ENCODE results near the gene TAF4B.
"Not testable (repeated sequence)": the region's sequence is repeated elsewhere in the genome, so short reads cannot be mapped to it uniquely, and the experiment has no call there.

The TAF4B gene

DNA sequence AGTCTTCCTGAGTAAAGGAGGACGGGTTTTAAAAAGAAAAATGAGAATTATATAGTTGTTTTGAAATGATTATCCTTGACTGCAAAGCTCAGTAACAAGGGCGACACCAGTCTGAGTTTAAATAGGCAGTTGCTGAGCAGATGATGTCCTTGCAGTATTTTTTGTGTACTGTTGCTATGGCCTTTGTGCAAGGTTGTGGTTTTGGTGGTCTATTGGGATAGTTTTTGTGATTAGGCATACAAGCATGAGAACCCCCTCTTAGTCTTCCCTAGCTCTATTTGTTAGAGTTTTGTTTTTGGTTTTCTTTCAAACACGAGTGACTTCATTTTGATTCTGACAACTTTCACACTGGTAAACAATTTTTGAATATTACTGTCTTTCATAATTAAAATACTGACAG lies 64.1 kb downstream of the TAF4B start:
- DNase-seq: no peak
- in situ Hi-C loops (cut with MboI; ENCODE audit: low pct_unique_long_range_greater_than_20kb, low sequenced_read_pairs): no loop called here

DNA sequence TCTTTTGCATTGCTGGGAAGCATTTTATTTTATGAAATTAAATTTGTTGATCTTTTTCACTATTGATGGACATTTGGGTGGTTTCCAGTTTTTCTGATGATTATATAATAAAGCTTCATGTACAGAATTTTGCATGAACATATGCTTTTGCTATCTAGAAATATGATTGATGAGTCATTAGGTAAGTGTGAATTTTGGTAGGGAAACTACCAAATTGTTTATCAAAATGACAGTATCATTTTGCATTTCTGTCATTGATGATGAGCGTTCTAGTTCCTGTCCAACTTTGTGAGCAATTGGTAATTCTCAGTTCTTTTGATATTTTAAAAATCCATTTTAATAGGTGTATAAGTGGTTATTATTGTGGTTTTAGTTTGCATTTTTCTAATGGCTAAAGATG lies 67.7 kb downstream of the TAF4B start:
- in situ Hi-C loops (cut with MboI; ENCODE audit: low pct_unique_long_range_greater_than_20kb, low sequenced_read_pairs): no loop called here
- no peak for DNase-seq

DNA sequence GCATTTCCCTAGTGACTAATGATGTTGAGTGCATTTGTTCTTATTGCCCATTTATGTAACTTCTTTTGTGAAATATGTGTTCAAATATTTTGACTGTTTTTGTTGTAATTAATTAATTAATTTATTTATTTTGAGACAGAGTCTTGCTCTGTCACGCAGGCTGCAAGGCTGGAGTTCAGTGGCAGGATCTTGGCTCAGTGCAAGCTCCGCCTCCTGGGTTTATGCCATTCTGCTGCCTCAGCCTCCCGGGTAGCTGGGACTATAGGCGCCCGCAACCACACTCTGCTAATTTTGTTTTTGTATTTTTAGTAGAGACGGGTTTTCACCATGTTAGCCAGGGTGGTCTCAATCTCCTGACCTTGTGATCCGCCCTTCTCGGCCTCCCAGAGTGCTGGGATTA lies 71.9 kb downstream of the TAF4B start:
- DNase-seq: no peak
- in situ Hi-C loops (cut with MboI; ENCODE audit: low pct_unique_long_range_greater_than_20kb, low sequenced_read_pairs): no loop called here

DNA sequence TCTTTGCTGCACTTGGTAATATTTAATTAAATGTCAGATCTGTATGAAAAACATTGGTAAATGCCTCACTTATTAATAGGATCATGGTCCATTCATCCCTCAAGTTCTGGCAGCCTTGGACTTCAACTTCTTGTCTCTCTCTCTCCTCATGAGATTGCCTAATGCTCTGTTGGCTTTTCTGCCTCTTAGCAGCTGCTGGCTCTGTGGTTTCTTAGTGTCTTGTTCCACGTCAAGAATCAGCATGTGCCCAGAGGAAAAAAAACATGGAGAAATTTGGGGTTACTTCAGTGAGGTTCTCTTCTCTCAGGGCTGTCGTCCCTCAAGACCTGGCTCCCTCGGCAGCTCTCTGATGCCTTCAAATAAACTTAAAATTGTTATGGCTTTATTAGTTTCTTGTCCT lies 75.4 kb downstream of the TAF4B start:
- no peak for DNase-seq
- in situ Hi-C loops (cut with MboI; ENCODE audit: low pct_unique_long_range_greater_than_20kb, low sequenced_read_pairs): no loop called here

DNA sequence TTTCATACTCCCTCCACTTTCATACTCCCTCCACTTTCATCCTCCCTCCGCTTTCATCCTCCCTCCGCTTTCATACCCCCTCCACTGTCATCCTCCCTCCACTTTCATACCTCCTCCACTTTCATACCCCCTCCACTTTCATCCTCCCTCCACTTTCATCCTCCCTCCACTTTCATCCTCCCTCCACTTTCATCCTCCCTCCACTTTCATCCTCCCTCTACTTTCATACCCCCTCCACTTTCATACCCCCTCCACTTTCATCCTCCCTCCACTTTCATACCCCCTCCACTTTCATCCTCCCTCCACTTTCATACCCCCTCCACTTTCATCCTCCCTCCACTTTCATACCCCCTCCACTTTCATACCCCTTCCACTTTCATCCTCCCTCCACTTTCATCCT lies 77.0 kb downstream of the TAF4B start:
- DNase-seq; in situ Hi-C loops (cut with MboI; ENCODE audit: low pct_unique_long_range_greater_than_20kb, low sequenced_read_pairs): not testable (repeated sequence)

DNA sequence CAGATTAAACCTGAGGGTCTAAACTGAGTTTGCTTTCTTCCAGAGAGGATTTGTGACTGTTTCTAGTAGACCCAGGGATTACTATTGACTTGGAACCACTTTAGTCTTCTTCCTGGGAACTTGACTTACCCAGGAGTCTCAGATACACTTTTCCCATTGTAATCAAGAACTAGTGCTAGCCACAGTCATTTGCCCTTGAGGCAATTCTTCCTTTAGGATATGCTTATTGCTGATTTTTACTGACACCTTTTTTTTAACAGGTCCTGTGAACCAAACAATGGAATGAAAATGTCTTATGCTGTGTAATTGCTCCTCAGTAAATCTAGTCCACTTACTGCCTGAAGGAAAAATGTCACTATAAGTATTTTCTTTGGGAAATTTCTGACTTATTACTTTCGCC lies 78.3 kb downstream of the TAF4B start:
- DNase-seq: no peak
- in situ Hi-C loops (cut with MboI; ENCODE audit: low pct_unique_long_range_greater_than_20kb, low sequenced_read_pairs): no loop called here

DNA sequence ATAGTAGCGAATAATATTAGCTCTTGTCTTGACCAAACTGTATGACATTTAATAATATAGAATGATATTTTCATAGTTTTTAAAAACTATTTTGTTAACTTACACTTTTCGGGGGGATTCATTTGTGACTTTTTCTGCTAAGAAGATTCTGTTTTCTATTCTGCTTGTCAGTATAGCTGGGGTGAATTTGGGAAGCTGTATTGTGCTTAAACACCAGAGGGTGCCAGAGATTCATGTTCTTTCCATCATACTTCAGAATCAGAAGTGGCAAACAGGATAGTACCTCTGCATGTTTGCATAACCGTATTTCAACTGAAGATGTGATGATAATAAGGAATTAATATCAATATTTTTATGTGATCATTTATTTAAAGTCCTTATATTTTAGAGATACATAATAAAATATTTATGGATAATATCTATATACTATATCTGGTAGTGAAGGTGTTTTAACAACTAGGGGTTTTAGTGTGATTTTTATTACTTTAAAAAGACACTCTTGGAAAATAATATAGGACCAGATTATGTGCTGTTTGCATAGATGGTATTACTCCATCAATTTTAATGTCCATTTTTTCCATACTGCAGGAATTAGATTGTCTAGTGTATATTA lies 81.0 kb downstream of the TAF4B start:
- in situ Hi-C loops (cut with MboI; ENCODE audit: low pct_unique_long_range_greater_than_20kb, low sequenced_read_pairs): no loop called here
- DNase-seq: peak; percentile 71

DNA sequence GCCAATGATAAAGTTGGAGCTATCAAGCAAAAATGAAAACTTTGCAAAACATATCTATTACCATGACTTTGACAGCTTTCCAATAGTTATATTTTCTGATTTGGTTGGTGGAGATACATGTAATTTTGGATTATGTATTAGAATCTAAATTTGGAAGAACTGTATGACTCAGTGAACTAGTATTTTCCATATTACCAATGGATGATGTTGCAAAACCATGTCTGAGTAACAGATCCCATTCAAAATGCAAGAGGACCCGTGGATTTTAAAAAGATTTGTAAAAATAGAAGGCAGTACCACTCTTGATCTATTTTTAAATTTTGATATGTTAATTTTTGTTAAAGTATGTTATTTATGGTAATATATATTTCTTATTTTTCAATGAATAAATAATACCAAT lies 83.0 kb downstream of the TAF4B start:
- in situ Hi-C loops (cut with MboI; ENCODE audit: low pct_unique_long_range_greater_than_20kb, low sequenced_read_pairs): no loop called here
- no peak for DNase-seq

DNA sequence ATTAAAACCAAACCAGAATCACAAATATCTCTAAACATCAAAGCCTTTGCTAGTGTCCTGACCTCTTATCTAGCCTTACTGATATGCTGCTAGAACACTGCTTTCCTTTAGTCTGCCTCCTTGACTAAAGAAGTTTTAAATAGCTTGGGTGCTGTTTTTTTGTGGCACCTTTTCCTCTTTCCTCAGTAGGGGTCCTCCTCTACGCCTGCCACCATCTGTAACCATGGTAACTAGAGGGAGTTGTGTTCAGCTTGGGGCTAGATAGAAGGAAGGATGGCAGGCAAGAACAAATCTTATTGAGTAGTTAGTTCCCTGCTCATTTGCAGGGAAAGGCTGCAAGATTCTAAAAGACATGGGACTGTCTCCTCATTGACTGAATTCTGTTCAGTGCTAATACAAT lies 86.0 kb downstream of the TAF4B start:
- in situ Hi-C loops (cut with MboI; ENCODE audit: low pct_unique_long_range_greater_than_20kb, low sequenced_read_pairs): no loop called here

DNA sequence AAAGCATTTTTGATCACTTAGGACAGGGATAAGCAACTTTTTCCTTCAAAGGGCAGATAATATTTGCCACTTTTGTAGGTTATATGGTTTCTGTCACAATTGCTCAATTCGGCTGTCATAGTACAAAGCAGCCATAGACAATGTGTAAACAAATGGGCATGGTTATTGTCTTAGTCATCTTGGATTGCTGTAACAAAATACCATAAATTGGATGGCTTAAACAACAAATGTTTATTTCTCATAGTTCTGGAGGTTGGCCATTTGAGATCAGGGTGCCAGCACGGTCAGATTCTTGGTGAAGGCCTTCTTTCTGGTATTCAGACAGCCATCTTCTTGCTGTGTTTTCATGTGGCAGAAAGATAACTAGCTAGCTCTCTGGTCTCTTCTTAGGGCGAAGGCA lies 91.2 kb downstream of the TAF4B start:
- no peak for DNase-seq
- in situ Hi-C loops (cut with MboI; ENCODE audit: low pct_unique_long_range_greater_than_20kb, low sequenced_read_pairs): no loop called here

More for the DNA sequence above, 86.0 kb downstream of the TAF4B start:
- no peak for DNase-seq

DNA sequence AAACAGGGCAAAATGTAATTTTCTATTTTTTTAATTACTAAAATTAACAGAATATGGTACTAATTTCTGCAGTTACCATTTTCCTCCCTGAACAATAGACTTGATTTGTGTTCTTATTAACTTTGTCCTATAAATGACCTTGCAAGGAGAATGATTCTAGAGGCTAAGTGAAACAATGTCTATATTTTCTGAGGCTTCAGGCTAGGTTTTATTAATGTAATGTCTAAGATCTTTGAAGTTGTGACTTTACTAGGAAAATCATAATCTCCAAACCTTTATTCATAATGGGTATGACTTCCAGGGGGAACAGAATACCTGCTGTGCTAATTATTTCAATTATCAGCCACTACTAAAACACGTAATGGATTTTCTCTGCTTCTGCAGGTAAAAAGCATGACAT lies 94.4 kb downstream of the TAF4B start:
- in situ Hi-C loops (cut with MboI; ENCODE audit: low pct_unique_long_range_greater_than_20kb, low sequenced_read_pairs): no loop called here
- DNase-seq: no peak

DNA sequence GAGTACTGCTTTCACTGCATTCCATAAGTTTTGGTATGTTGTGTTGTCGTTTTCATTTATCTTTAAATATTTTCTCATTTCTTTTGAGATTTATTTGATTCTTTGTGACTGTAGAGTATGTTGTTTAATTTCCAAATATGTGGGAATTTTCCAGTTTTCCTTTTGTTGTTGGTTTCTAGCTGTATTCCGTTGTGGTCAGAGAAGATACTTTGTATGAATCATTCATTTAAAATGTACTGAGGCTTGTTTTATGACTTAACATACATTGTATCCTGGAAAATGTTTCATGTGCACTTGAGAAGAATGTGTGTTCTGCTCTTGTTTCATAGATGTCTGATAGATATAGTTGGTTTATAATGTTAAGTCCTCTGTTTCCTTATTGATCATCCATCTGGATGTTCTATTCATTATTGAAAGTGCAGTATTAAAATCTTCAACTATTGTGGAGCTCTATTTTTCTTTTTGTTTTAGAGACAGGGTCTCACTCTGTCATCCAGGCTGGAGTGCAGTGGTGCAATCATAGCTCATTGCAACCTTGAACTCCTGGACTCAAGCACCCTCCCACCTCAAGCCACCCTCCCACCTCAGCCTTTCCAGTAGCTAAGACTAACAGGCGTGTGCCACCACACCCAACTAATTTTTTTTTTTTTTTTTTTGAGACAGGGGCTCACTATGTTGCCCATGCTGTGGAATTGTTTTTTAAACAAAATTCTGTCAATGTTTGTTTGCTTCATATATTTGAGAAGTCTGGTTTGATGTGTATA lies 96.8 kb downstream of the TAF4B start:
- DNase-seq: no peak
- in situ Hi-C loops (cut with MboI; ENCODE audit: low pct_unique_long_range_greater_than_20kb, low sequenced_read_pairs): no loop called here

DNA sequence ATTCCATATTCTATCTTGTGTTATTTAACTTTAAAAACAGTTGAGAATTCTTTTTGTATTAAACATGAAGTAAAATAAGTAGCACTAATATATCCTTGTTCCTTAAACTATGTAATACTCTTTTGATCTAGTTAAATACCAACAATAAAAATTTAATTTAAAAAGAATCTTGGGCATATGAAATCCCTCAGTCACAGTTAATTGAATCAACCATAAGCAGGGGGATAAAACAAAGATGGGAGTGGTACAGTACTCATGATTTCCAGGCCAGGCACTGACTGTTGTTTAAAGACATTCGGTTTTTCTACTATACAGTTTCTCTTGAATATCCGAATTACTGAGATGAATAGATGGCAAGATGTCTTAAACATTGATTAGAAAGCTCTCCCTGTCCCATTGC lies 99.5 kb downstream of the TAF4B start:
- in situ Hi-C loops (cut with MboI; ENCODE audit: low pct_unique_long_range_greater_than_20kb, low sequenced_read_pairs): no loop called here

DNA sequence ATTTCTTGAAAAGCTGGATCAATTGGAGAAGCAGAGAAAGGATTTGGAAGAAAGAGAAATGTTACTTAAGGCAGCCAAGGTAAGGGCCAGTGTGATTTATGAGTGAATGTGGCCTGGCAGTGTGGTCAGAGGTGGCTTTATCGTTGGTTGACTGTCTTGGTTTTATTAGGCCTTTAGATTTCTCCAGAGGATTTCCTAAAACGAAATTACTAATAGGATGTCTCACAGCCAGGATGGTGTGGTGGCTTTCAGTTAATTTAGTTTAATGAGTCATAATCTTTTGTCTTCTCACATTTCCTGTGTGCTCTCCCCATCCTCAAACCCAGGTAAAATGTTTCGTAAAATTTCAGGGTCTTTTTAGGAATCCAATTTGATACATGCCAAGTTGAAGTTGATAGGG lies 100.8 kb downstream of the TAF4B start:
- no peak for DNase-seq
- in situ Hi-C loops (cut with MboI; ENCODE audit: low pct_unique_long_range_greater_than_20kb, low sequenced_read_pairs): no loop called here

More for the DNA sequence above, 99.5 kb downstream of the TAF4B start:
- no peak for DNase-seq

DNA sequence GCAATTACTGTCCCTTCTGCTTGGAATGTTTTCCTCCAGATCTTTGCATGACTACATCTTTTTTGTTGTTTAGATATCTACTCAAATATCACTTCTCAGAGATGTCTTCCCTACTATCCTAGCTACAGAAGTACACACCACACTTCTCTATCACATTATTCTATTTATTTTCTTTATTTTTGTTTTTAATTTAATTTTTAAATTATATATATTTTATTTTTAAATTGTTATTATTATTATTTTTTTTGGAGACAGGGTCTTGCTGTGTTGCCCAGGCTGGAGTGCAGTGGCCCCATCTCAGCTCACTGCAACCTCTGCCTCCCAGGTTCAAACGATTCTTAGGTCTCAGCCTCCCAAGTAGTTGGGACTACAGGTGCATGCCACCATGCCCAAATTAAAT lies 106.7 kb downstream of the TAF4B start:
- in situ Hi-C loops (cut with MboI; ENCODE audit: low pct_unique_long_range_greater_than_20kb, low sequenced_read_pairs): no loop called here
- DNase-seq: no peak

DNA sequence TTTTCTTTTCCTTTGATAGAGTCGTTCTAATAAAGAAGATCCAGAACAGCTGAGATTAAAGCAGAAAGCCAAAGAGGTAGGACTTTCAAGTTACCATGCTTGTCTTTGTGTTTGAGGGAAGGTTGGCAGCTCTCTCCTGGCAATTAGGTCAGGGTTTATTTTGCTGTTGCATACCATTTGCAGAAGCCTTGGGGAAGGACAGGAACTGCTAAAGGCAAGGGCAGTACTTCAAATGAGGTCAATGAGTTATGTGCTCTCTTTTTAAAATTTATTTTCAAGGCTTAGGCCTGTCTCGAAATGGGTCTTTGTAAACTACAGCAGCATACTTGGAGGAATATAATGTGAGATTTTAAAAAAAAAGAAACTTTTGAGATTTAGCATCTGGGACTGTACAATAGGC lies 108.9 kb downstream of the TAF4B start:
- in situ Hi-C loops (cut with MboI; ENCODE audit: low pct_unique_long_range_greater_than_20kb, low sequenced_read_pairs): no loop called here
- no peak for DNase-seq

DNA sequence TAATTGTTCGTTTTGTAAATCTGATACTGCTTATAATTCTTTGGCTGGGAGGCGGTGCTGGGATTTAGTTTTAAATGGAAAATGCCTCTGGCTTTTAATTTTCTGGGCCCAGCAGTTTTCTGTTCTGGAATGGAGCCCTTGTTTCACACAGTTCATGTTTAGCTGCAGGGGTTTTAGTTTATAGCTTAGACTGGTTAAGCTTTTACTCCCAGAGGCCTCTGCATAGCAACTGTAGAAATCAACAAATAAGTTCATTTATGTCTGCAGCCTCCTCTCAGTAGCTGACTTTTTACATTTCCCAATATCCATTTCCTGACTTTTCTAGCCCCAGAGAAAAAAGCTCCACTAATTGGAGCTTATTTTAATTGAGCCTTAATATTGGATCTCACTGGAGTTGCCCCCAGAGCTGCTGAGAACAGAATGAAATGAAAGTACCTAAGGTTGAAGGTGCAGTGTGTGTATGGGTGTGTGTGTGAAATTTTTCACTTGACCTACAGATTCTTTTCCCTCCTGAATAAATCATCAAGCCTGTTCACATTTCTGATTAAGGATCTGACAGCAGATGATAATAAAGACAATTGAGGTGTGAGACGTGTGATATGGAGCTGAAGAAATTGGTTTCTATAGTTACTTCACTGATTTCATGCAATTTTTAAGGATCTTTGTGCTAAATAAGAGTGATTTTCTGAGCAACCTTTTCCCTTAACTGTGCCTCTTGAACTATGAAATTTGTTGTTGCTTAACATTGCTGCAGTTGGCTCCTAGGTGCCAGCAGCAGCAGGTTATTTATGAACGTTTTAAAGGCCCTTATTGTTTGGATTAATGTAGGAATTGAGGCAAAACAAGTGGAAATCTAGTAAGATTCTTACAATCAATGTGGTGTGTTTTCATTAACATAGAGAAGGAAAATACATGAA lies 109.6 kb downstream of the TAF4B start:
- in situ Hi-C loops (cut with MboI; ENCODE audit: low pct_unique_long_range_greater_than_20kb, low sequenced_read_pairs): no loop called here
- no peak for DNase-seq

DNA sequence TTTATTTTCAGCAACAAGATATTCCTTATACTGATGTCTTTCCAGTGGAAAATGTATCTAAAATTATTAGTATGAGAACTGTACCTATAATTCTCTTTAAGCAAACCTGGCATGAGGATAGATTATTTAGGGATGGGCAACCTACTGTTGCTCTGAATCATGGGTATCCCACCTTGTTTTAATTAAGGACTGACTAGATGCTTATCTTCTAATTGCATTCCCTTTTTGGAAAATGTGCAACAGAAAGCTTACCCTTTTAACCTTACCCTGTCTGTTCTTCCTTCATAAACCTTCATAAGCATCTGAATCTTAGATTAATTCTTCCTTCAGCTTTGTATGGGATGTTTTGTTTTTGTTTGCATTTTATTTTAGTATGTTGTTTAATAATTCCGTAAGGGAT lies 110.3 kb downstream of the TAF4B start:
- in situ Hi-C loops (cut with MboI; ENCODE audit: low pct_unique_long_range_greater_than_20kb, low sequenced_read_pairs): no loop called here
- DNase-seq: no peak

DNA sequence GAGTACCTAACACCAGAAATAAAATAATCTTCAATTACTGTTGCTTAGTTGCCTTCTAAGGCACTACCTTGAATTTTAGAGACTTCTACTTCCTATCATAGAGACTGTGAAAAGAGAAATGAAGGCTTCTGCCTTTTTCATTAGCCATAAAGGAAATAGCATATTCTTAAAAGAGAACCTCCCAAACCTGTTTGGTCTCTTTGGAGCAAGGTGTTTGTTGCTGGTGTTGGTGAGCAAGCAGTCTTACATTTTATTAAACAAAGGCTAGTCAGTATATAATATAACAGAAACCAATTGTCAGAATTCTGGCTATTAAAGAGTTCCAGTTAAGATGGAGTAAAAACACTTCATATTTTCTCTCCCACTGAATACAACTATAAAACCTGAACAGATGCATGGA lies 116.4 kb downstream of the TAF4B start:
- no peak for DNase-seq
- in situ Hi-C loops (cut with MboI; ENCODE audit: low pct_unique_long_range_greater_than_20kb, low sequenced_read_pairs): no loop called here

DNA sequence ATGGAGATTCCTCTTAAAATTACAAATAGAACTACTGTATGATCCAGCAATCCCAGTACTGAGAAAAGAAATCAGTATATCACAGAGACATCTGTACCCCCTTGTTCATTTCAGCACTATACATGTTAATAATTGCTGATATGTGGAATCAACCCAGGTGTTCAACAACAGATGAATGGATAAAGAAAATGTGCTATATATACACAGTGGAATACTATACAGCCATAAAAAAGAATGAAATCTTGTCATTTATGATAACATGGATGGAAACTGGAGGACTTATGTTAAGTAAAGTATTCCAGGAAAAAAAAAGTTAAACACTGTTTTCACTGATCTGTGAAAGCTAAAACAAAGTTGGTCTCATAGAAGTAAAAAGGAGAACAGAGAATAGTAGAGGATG lies 124.7 kb downstream of the TAF4B start:
- in situ Hi-C loops (cut with MboI; ENCODE audit: low pct_unique_long_range_greater_than_20kb, low sequenced_read_pairs): no loop called here
- no peak for DNase-seq

Data from KBM-7 (cell line).